Measurements from ENCODE around the gene THAP5. TPM values are rescaled to one million over a fixed set of nuclear protein-coding genes. Genes with fewer than 3 reads are reported as not detected.

The THAP5 gene
- total and polyA plus RNA-seq, 12 donors, result 5.9 to 58.3 (median 26.7) TPM

DNA sequence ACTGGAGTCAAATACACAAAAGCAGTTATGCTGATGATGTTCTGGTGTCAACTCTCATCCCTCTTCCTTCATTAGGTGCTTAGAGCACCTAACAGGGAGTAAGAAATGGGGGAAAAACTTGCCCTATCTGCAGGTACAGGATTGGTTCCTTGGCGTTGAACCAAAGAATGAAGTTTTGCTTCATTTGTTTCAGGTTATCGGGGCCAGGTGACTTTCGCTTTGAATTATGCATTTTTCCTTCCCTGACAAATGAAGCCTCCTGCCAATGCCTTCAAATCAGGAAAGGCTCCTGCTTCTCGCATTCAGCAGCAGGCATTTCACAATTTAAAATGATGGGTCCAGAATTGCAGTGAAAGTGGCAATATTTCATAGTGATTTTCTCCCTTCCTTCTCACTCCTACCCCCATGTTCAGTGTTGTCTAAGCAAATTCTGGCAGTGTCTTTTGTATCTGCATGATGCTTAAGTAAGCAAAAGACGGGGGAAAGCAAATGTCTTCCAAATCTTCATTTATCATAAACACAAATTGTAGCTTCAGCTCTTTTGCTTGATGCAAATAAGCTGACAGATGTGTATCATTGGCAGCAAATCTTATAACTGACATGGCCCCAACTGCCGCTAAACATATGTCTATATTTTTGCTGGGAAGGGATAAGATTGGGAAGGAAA lies 29.5 kb upstream of the THAP5 start:
- TF ChIP-seq POLR2A (IDR thresholded peaks at IDR 0.05), result no peak
- TF ChIP-seq, protein P1, sequence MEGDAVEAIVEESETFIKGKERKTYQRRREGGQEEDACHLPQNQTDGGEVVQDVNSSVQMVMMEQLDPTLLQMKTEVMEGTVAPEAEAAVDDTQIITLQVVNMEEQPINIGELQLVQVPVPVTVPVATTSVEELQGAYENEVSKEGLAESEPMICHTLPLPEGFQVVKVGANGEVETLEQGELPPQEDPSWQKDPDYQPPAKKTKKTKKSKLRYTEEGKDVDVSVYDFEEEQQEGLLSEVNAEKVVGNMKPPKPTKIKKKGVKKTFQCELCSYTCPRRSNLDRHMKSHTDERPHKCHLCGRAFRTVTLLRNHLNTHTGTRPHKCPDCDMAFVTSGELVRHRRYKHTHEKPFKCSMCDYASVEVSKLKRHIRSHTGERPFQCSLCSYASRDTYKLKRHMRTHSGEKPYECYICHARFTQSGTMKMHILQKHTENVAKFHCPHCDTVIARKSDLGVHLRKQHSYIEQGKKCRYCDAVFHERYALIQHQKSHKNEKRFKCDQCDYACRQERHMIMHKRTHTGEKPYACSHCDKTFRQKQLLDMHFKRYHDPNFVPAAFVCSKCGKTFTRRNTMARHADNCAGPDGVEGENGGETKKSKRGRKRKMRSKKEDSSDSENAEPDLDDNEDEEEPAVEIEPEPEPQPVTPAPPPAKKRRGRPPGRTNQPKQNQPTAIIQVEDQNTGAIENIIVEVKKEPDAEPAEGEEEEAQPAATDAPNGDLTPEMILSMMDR (IDR thresholded peaks at IDR 0.05), result no peak
- Histone ChIP-seq H3K27me3 (peaks cover 4% of the 10 kb centered on the region), H3K36me3 (replicated peaks in 1 of 2) (no peaks in the 10 kb centered on the region), H3K4me3 (no peak overlapping the region), H3K9me3 (replicated peaks in 1 of 3) (no peaks in the 10 kb centered on the region), H3K4me1 (replicated peaks in 1 of 2) (no peaks in the 10 kb centered on the region), H3K27ac (no peak overlapping the region)
- 77 to 86% (median 85%) methylated on average over 6 of the region's 6 CpGs for WGBS, 4 donors
- no peak for DNase-seq
- intact Hi-C loops (cut with DNase I), result no loop called here

DNA sequence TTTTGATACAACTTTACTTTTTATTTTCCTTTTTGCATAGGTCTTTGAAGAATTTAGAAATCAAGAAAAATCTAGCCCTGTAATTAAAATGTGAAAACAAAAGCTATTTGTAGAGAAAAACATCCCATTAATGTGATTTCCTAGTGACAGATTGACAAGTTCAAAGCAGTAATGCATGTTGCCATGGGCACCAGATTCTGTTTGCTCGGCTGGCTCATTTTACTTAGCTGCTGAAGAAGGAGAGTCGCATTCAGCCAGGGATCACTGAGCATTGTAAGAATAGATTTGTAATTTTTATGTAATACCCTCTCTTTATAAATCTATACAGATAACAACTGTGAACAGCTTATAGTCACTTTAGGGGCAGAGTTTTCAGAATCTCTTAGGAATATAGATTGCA lies 28.6 kb upstream of the THAP5 start:
- intact Hi-C loops (cut with DNase I), result no loop called here
- Histone ChIP-seq H3K4me3 (no peak overlapping the region), H3K27me3 (peaks cover 4% of the 10 kb centered on the region), H3K27ac (no peak overlapping the region), H3K36me3 (replicated peaks in 1 of 2) (no peaks in the 10 kb centered on the region), H3K4me1 (replicated peaks in 1 of 2) (no peaks in the 10 kb centered on the region), H3K9me3 (replicated peaks in 1 of 3) (no peaks in the 10 kb centered on the region)
- DNase-seq, result no peak
- 73 to 89% (median 81%) methylated on average over 2 of the region's 2 CpGs for WGBS, 4 donors
- TF ChIP-seq, protein P1 (IDR thresholded peaks at IDR 0.05), result no peak
- no peak for TF ChIP-seq POLR2A (IDR thresholded peaks at IDR 0.05)

GRCh38 chr7:108596560-108596959 lies 27.1 kb upstream of the THAP5 start:
- Histone ChIP-seq H3K9me3 (replicated peaks in 1 of 3) (no peaks in the 10 kb centered on the region), H3K27ac (no peak overlapping the region), H3K36me3 (replicated peaks in 1 of 2) (no peaks in the 10 kb centered on the region), H3K27me3 (peaks cover 4% of the 10 kb centered on the region), H3K4me3 (no peak overlapping the region), H3K4me1 (replicated peaks in 1 of 2) (no peaks in the 10 kb centered on the region)
- intact Hi-C loops (cut with DNase I), result no loop called here
- TF ChIP-seq POLR2A (IDR thresholded peaks at IDR 0.05), result no peak
- TF ChIP-seq, protein P1 (IDR thresholded peaks at IDR 0.05), result no peak
- DNase-seq, result no peak
- WGBS, 4 donors, result 88 to 96% (median 91%) methylated on average over 4 of the region's 4 CpGs

- TF ChIP-seq POLR2A (IDR thresholded peaks at IDR 0.05), result no peak
- TF ChIP-seq, protein P1 (IDR thresholded peaks at IDR 0.05), result no peak
- intact Hi-C loops (cut with DNase I), result no loop called here
- 44 to 73% (median 54%) methylated on average over 3 of the region's 3 CpGs for WGBS, 4 donors
- Histone ChIP-seq H3K27ac (no peak overlapping the region), H3K36me3 (replicated peaks in 1 of 2) (no peaks in the 10 kb centered on the region), H3K9me3 (replicated peaks in 1 of 3) (no peaks in the 10 kb centered on the region), H3K4me3 (no peak overlapping the region), H3K27me3 (no peaks in the 10 kb centered on the region), H3K4me1 (replicated peaks in 1 of 2) (no peaks in the 10 kb centered on the region)
- no peak for DNase-seq
These were observed 23.2 kb upstream of the THAP5 start for GRCh38 chr7:108592646-108593201.
